ENCODE measurements around the gene SNCAIP.

The SNCAIP gene

DNA sequence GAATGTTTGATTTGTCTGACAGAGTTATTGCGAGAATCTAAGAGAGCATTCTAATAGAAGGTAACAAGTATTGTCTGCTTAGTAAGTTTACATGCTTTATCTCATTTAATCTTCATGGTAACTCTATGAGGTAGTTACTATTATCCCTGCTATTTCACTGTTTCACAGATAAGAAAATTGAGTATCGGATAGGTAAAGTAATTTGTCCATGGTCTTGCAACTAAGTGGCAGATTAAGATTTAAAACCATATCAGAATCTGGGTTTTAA, 118.2 kb downstream of the SNCAIP start:
- no peak for DNase-seq

DNA sequence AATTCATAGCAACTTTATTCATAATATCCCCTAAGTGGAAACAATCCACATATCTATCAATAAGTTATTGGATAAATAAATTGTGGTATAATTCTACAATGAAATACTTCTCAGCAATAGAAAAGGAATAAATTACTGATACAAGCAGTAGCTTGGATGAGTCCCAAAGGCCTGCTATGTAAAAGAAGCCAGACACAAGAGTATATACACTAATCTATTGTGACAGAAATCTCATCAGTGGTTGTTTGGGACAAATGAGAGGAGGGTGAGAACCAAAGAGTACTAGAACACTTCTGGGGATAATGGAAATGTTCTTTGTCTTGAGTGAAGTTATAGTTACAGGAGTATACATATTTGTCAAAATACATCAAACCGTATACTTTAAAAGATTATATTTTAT, 119.3 kb downstream of the SNCAIP start:
- no peak for DNase-seq

DNA sequence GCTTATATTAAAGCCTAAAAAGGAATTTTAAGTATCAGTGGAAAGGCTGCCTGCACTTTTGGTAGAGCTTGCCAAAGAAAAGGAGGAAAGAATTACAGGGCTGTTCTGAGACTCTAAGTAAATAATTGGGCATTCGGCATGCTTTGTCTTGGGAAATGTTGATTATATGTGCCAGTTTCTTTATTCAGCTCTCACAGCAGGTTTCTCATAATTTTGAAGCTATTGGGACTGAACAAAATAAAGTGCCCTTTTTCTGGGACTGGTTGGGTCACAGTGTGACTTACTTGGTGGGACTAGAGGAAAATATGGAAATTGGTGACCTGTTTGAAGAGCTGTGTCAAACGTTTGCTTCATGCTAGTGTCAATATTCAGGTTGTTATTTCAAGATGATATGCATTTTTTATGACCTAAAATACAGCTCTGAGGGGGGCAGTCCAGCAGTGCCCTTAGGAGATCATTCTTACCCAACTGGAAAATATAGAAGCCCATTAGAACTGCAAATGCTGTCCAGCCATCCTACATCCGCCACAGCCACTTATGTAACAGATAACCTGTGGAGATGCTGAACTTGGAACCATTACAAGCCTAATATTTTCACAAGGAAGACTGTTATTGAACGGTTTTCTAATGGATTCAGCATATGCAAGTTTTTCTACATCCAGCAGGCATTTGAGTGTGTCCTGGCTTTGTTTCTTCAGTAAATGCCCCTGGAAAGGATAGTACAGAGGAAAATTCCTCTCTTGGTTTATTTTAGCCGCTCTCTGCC, 122.4 kb downstream of the SNCAIP start:
- DNase-seq, result no peak

DNA sequence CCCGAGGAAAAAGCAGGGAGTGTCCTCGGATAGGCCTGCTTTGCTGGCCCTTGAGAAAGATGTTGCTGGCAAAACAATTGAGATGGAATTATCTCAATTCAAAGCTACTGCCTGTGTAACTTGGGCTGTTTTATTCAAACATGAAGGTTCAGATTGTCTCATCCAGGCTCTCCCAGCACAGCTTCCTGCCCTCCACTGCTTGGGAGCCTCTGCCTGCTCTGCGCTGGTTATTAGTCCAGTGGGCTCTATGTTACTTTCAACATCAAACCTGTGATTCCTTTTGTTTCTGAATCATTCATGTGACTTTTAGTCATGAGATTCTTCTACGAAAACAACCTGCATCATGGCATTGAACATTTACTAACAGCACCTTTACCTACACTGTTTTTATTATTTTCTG, 123.2 kb downstream of the SNCAIP start:
- DNase-seq, result no peak

DNA sequence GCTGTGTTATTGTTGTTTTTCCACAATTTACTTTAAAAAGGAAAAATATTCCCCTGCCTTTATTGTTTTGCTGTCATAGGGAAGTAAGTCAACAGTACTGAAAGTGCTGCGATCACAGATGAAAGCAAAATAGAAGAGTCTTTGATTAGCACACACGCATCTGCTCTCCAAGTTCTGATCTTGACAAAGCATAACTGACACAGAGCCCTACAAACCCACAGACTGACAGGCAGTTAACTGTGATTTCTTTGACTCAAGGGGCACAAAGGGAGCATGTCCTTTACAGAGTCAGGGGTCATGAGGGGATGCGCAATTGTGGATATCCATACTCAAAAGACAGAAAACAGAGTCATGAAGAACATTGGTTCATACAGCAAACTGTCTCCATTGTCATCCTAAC, 123.7 kb downstream of the SNCAIP start:
- no peak for DNase-seq

DNA sequence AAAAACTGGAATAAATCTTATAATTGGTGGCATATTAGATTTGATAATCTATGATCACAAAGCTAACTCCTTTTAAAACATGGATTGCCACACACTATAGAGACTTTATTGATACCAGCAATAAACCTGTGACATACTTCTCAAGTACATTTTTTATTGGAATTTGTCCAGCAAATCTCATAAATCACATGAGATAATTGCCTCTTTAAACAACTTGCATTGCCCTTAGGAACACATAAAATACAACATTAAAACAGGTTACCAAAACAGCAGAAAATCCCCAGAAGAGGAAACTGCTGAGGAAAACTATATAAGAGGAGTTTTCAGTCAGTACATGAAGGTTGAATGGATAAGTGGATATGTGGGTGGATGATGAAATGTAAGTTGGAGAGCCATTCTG, 124.6 kb downstream of the SNCAIP start:
- DNase-seq, result no peak

DNA sequence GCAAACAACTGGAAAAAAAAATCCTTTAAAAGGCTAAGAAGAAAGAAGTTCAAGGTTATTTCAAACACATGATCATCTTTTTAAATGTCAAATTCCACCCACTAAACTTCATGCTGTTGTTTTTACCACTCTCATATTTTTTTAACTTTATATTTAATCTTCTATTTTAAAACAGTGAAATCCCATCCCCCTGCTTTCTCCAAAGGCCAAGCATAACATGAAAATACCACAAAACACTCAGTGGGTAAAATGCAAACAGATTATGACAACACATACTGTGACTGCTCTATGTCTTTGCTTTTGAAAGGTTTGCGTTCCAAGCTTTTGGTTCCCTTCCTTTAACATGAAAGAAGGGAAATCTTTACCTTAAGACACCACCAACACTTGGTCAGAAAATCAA, 127.6 kb downstream of the SNCAIP start:
- DNase-seq, result no peak

DNA sequence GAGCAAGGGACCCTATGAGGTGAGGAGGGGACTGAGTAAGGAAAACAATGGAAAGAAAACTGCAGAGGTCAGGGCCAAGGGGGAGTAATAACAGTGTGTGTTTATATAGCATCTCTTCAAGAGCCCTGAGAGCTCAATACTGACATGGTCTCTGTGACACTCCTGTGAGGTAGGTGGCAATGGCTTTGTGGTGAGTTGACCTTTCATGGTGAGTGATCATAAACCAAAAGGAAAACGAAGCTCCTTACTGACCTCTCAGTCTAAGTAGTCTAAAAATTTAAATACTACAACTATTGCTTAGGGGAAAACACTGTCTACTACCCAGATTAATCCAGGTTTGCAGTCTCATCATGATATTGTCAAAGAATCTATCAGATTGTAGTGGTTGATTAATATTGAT, 130.9 kb downstream of the SNCAIP start:
- no peak for DNase-seq

DNA sequence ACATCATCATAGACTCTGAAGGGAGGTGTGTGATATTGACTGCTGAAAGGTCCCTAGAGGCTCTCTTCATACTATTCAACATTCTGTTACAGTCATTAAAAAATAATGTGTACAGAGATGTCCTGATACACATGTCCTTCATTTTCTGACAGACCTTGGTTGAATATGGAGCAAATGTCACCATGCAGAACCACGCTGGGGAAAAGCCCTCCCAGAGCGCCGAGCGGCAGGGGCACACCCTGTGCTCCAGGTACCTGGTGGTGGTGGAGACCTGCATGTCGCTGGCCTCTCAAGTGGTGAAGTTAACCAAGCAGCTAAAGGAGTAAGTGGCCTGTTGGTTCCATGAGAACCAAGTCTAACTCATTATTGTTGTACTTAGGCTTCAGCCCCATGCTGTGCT, 132.4 kb downstream of the SNCAIP start:
- no peak for DNase-seq

DNA sequence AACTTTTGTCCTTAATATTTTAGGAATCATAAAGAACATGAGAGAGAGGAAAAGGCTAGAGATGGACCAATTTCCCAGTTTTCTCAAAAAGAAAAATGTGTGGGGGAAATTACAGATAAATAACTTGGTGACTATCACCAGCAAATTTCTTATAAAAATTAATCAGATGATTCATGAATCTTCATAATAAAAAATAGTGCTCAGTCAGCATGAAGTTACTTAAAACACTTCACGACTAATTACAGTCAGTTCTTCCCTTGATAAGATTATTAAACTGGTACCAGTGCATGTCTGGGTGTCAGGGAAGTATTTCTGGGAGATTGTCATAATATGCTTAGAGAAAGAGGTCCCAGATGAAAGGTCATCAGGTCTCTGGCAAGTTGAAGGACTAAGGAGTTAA, 133.0 kb downstream of the SNCAIP start:
- no peak for DNase-seq

DNA sequence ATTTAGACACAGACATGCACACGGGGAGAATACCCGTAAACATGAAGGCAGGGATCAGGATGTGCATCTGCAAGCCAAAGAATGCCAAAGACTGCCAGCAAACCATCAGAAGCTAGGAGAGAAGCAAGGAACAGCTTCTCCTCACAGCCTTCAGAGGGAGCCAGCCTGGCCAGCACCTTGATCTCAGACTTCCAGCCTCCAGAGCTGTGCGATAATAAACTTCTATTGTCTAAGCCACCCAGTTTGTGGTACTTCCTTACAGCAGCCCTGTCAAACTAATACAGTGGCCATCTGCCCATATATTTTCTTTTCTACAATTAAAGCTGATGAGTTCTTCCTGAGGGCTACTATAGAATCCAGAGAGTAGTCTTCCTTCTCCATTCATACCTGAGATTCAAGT, 135.0 kb downstream of the SNCAIP start:
- DNase-seq, result no peak

DNA sequence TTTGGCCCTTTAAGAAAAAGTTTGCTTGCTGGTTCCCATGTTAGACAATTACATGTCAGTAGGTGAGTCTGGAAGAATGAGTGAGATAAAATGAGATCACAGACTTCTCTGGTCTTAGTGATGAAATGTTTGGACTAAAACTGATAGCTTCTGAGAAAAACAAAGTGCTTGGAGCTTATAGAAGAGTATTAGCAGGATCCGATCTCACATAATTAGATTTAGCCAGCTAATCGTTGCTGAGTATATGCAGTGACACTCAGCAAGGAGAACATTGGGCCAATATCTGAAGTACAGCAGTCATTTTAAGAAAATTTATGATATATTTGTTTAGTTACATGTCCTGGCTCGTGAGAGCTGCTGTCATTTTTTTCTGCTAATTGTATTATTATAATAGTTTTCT, 135.8 kb downstream of the SNCAIP start:
- DNase-seq, result no peak

DNA sequence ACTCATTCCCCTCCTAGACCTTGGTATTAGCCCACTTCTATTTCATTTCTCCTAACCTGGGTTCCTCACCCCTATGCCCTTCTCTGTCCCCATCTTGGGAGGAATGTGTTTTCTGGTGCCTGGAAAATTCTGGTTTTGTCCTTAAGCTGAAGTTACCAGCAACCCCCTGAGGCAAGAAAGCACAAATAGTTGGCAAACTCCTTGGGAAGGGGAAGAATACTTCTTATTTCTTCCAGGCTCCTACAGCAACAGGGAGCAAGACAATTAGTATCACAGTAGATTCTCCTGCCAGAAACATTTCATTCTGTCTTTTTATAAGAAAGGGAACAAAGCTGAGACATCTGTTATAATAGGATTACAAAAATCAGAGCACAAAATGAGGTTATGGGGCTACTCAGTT, 142.5 kb downstream of the SNCAIP start:
- no peak for DNase-seq

DNA sequence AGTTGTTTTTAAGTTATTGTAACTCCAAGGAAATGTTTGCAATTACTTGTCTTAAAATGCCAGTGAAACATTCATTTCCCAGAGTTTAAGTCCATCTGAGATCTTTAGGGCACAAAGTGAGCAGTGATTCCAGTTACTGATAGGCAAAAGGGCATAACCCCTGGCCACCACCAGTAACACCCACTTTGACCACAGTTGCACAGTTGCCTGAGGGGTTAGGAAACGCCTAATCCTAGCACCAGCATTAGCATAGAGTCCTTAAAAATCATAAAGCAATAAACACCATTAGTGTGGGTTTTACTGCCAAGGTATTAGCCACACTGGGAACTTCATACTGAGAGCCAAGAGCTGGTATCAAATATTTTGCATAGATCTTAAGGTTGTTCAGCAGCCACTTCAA, 143.9 kb downstream of the SNCAIP start:
- no peak for DNase-seq

DNA sequence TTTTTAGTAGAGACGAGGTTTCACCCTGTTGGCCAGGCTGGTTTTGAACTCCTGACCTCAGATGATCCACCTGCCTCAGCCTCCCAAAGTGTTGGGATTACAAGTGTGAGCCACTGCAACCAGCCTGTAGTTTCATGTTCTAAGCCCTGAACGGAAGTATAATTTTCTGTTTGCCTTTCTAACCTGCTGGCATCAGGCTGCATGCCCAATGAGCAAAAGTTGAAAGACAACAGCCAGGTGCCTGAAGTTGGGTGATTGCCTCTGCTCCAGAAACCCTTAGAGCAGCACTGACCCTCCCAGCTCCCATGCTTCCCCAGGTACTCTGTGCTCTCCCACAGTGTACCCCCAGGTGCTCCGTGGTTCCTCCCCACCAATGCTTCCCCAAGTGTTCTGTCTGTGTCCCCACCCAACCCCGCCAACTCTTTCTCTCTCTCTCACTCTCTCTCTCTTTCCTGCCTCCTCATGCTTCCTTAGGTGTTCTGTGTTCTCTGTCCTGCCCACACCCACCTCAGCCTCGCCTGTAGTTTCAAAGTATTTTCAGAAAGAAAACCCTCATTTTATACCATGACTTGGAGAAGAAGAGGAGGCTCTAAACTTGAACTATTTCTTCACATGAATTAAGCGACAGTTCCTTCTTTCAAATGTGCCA, 145.3 kb downstream of the SNCAIP start:
- DNase-seq, result no peak

DNA sequence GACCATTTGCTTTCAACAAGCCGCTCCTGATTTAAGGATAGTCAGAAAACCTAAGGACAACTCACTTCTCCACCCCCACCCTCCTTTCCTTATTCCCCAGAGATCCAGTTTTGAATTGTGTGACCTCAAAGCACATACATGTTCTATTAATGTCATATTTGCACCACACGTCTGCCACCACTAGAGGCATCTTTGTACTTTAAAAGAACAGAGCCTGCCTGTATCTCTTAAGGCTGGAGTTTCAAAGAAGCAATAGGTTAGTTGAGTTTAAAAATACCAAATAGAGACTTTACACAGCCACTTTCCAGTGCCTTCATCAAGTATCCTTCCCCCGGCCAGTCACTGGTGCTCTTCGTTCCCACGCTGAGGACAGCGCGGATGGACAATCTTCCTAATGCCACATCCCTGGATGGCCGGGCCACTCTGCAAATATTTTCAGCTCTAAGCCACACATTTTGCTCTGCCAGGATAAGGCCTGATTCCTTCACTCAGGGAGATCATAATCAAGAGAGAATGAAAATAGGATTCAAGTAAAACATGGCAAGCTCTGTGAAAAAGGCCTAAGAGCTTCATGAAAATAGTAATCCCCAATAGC, 146.3 kb downstream of the SNCAIP start:
- no peak for DNase-seq

DNA sequence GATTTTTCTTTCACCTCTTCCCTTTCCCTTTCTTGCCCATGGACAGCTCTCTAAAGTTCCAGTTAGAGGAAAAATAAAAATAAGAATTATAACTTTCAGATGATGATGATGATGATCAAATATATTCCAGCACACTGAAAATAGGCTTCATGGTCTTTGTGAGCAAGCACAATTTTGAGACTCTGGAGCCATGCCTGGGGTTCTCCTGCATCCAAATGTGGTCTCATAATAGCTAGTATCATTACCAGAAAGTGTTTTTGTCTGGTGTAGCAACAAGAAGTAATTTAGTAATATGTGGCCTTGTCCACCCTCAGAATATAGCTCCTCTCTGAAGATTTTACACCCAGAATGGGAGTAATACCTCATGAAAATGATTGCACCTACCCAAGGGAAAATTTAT, 150.4 kb downstream of the SNCAIP start:
- DNase-seq, result no peak

DNA sequence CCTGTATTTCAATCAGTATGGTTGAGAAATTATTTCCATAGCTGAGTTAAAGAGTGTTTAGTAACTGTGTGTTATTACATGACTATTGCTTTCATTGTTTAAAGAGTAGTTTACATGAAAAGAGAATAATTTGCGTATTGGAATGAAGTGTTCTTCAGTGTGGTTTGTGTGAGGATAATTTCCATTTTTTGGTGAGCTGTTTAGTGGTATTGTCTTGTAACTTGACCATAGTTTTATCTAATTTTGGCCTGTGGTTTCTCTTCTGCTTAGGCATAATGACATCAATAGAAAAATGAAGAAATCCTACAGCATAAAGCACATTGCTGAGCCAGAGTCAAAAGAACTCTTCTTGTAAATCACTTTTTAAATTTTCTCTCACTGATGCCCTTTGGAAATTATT, 151.2 kb downstream of the SNCAIP start:
- DNase-seq, result no peak

DNA sequence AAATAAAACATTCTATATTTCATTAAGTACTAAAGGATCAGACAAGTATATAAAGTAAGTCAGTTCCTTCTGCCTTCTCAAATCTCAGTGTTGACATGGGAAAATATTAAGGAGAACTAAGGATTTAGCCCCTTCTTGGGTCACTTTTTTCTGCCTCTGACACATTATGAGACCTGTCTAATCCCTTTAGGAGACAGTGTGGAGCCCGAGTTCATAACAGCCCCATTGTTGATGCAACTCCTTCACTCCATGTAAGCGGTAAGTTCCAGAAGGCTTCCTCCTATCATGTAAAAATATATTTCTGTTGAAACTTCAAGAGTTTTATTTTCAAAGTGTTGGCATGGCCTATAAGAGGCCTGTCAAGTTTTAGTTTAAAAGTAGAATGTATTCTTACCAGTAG, 152.2 kb downstream of the SNCAIP start:
- DNase-seq, result no peak

DNA sequence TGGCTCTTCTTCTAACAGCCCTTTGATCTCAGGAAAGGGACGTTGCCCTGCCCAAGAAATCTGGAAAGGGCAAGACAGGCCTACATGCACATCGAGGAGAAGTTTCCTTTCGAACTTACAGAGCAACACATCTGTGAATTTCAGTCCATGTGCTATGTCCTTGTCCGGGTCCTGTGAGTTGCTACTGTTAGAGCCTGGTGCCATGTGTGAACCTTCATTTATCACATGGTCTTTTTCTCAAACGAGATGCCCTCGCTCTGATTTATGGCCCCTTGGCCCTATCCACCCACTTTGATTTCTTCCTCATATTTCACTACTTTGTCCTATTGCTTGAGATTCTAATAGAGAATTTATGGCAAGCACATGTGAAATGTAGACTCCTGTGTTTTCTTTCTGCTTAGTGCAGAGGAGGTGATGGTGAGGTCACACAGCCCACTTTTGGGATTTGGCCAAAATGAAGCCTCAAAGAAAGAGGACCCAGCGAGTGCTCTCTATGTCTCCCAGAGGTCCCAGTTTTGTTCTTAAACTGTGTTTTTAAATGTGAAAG, 153.1 kb downstream of the SNCAIP start:
- no peak for DNase-seq

DNA sequence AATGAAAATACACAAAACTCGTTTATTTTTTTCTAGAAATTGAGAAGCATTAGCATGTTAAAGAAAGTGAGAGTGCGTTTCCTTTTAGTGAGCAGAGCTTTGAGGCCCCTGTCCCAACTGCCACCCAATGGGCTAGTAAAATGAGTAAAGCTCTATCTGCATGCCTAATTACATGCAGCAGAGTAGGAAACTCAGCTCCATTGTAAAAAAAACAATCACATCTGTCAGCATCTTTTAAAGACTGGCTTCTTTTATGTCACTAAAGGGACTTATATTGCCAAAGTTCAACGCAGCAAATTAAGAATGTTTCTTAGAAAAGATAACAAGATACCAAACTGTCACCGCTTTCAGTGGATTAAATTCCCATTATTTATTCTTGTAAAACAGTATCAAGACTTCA, 154.0 kb downstream of the SNCAIP start:
- DNase-seq, result no peak

DNA sequence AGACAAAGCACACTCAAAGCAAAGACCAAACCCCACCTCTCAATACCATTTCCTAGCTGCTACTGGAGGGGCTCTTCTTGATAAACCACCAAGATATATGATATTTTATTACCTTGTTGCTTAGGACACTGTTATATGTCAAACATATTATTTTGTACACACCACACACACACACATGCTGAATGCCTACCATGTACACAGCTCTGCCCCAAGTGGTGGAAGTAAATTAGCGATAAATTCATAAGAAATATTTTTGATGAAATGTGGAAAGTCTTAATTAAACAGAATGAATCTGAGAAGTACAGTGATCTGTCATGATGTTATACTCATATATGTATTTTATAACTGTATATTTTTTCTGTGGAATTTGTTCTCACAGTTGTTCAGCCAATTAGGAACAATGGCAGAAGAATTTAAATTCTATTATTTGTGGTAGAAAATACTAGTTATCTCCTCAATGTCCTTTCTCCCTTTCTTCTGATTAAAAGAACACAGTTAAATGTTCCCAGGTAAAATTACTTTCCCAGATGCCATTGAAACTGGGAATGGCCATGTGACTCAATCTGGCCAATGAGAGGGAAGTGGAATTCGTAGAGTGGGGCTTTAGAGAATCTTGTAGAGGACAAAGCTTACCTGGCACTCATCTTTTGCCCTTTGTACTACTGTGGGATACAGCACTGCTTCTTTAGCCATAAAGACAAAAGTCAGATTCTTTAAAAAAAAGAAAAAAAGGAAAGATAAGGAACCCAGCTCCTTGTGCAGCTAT, 156.5 kb downstream of the SNCAIP start:
- DNase-seq, result no peak

DNA sequence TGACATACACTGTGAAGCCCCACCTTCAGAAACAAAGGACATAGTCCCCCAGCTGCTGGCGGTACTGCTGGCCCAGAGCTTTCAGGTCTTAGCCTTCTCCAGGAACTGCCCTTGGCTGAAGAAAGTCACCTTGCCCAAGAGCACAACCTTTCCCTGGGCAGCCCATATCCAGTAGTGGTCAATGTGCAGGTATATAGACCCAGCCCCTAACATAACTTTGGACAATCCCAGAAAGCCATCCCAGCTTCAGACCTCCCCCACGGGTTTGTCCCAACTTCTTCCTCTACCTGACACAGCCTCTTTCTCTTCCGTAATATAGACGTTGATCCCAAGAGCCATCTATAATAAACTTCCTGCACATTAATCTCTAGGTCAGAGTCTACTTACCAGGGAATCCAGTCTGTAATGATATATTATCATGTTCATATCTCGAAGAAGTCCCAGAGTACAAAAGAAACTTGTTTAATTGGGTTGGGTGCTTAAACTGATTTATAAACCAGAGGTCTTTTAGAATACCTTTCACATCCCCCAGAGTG, 157.4 kb downstream of the SNCAIP start:
- no peak for DNase-seq

DNA sequence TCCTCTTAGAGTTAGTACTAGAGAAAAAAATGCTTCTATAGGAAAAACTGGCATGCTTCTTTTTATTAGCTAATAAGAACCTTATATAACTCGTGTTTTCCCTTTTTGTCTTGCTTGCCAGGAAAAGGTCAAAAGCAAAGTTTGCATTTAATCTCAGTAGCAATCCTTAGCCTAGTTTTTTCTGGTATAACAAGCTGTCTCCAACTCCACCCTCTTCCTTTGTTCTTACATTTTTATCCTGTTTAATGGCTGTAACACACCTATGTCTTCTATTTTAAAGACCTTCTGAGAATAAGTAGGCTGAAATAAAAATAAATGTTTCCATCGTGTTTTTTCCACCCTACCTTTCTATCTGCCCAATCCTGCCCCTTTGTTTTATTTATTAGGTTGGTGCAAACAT, 158.3 kb downstream of the SNCAIP start:
- DNase-seq, result no peak
